RKO (cell line): ENCODE data around the gene HSP90AB1.

ENCODE experiments used
- DNase-seq: peaks from one replicate; pipeline ENCODE4 v3.0.0-alpha.2; 2016; ENCODE audit warnings: low spot score

Gene HSP90AB1

DNA sequence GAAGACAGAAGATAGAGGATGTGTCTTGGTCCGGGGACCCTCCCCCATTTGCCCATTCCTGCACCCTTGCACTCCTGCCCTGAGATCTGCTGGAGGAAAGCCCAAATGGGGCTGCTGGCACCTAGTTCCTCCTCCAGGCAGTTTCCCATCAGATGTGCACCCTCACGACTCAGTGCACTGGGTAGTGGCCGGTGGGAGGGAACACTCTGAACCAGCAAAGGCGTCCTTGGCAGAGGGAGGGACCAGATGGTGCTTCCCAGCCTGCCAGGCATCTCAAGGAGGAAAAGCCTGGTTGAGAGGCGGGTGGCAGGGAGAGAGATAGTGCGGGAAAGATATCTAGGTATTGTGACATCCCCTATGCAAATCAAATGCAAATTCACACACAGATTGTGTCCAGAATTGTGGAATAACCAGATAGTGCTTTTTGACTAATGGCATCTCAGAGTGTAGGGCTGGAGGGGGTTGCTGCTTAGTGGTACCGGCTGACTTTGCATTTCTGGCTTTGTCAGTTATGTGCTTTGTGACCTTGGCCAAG, 42.9 kb downstream of the HSP90AB1 start:
- no peak for DNase-seq

DNA sequence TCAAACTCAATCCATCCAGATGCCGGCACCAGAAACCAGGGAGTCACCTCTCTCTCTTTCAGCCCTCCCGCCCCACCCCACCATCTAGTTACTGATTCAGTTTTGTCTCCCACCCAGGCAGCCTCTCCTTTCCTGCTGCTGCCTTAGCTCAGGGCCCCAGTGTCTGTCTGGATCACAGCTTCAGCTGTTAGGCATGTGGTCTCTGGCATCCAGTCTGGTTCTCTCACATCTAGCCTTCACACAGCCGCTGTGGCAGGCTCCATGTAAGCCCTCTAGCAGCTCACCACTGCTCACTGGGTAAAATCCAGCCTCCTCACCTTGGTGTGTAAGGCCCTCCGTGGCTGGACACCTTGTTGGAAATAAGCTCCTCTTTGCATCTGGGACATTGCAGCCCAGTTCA, 44.9 kb downstream of the HSP90AB1 start:
- DNase-seq = no peak

DNA sequence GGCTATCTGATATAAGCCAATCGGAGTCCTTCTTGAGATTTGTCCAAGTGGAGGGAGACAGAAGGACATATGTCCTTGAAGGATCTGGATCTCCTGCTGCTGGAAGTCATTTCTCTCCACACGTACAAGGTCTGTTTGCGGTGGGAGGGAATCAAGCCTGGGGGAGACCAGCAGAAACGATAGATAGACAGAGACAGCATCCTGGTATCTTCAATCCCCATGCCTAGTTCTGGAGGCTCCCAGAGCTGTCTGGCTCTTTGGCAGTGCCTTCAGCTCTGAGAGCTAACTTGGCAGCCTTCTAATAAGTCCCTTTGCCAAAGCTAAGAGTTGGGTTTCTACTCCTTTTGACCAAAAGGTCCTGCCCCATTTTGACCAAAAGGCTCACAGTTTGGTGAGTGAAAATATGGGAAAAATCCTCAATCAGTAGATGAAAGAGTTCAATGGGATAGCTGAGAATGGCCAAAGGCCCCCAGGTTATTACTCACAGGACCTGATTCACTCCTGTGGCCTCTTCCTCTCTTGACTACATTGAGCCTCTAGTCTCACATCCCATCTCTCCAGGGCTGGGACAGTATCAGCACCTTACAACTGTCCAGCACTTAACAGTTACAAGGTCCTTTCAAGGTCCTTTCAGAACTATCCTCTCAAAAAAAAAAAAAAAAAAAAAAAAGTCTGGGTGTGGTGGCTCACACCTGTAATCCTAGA, 45.9 kb downstream of the HSP90AB1 start:
- DNase-seq = no peak

DNA sequence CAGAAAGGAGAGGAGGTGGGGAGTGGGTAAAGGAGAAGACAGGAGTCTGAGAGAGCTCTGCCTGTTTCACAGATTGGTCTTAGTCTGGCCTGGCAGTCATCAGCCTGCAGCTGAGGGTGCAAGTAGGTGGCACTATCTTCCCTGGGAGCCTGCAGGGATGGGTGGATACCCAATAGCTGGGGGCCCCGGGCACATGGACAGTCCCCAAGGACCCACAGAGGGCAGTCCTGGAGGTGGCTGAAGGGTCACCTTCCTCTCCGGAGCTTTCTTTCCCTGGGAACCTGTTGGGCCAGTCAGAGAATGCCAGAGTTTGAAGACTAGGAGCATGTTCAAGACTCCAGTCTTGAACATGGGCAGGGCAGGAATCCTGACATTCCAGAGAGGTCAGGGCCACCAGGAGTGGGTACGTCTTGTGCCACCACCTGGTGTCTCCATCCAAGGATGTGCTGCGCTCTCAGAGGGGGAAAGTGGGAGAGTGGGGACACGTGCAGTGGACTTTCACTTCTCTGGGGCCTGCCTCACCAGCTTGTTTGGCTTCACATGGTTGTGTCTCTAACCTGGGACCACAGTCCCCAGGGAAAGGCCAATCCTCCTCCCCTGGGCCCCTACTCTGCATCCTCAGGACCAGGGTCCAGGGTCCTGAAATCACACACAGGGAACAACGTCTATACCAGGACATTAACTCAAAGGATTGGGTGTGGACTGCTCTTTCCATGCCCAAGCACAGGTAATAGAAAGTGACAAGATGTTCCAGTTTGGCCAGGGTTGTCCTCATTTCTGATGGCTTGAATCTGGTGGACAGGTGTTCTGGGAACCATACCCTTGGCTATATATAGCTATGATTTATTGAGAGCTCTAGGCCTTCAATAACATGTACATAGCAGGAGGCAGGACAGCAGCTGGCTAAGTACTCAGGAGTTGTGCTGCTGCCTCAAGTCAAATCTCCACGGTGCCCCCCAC, 48.2 kb downstream of the HSP90AB1 start:
- no peak for DNase-seq

DNA sequence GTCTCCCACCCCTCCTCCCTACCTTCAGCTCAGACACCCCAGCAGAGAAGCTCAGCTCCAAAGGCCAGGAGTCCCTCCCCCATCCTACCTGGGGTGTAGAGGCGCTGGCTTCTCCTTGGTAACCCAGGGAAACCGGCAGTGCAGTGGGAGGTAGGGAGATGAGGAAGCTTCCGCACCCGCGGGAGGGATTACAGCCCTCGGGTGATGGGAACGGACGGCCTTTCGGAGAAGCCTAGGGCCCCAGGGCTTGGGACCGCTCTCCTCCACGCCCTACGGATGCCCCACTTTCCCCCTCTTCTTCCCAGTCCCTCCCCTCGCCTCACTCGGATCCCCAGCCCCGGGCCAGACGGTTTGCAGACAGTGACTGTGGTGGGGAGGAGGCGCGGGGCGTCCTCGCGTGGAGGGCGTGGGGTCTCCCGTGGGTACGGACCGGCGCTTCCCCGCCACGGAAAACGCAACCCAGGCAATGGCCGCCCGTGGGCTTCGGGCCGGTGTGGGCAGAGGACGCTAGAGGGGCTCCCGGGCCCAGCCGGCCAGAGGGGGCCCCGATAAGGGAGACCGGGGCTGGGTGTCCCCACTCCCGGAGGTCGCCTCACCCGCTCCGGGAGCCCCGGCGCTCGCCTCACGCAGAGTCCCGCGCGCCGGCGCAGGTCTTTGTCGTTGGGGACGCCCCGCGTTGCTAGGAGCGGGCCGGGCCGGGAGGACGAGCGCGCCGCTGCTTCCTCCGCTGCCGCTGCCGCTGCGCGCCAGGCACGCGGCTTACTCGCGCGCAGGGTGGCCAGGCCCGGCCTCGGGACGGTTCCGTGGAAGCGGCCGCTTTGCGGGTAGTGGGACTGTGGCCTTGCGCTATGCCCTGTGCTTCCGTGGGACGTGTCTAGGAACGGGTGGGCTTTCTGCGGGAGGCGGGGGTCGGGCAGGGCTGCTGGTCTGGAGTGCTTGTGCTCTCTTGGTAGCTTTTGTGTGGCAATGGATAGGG, 50.5 kb downstream of the HSP90AB1 start:
- no peak for DNase-seq

DNA sequence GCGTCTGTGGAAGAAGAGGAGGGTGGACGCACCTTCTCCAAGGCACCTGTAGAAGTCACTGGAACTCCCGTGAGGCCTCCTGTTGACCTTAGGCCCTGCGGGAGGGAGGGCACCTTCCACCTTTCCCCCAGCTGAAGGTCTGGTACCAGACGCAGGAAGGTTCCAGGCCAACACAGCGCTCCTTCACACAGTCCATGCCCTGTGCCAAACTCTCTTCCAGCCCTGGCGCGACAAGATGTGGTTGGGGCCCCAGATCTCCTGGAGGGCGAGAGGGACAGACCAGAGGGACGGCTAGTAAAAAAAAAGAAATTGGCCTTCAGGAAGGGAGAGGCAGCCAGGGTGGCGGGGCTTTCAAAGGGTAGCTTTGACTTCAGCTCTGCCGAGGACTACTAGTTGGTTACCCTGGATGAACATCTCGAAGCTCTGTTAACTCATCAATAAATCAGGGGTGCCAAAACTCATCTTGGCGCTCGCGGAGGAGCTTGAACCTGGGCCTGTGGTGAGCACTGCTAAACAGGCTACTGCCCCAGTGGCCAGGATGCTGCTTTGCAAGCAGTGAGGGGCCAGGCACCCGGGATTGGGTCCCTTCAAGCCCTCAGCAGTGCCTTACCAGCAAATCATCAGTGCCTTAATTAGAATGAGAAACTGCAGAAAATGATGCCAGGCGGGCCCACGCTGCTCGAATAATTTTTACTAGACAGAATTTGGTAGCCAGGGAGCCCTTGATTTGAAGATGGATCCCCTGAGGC, 51.3 kb downstream of the HSP90AB1 start:
- DNase-seq = no peak

DNA sequence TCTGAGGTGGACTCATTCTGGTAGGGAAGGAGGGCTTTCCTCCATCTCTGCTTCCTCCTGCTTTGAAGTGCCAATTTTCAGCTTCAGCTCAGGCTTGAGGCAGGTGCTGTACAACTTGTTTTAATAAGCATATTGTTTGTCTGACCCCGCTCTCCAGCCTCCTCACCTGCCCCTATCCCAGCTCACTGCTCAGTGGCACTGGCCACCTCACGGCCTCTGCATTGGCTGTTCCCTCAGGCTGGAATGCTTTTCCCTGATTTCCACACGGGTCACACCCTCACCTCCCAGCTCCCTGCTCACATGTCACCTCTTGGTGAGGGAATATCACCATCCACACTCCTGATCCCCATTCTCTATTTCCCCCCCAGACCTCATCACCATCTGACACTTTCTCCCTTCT, 52.0 kb downstream of the HSP90AB1 start:
- no peak for DNase-seq

DNA sequence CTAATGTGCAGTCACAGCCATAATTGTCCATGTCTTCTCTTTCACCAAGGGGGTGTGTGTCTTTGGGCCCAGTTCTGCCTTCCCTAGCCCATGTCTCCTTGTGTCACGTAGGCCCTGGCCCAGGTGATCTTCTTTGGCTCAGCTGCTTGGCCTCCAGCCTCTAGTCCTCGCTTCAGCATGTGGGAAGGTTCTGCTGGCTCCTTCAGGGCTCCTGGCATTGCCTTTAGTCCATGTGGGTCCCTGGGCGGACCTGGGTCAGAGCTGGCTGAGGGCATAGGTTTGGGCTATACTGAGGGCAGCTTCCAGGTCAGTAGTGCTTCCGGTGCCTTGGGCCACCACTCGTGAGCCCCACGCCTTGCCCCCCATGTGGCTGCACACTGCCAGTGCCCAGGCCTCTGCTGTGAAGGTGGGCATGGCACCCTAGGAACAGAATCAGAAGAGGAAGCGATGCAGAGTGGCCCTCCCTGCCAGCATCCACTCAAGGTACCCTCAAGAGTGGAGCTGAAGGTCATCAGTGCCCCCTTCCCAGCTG, 53.5 kb downstream of the HSP90AB1 start:
- no peak for DNase-seq

DNA sequence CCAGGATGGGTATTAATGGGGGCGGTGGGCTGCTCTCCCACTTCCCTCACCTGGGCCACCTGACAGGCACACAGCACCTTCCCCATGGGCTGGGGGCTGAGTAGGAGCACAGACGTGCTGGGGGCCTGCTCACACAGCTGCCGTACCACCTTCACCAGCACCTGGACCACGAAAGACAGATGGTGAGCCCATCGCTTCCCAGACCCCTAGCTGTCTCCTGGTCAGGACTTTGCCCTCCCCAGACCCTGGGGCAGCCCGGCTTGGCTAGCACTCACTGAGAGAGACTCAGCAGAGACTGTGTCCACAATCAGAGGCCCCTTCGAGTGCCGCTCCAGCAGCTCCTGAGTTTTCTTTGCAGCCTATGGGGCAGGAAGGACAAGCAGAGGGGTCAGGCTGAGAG, 54.2 kb downstream of the HSP90AB1 start:
- DNase-seq = no peak

DNA sequence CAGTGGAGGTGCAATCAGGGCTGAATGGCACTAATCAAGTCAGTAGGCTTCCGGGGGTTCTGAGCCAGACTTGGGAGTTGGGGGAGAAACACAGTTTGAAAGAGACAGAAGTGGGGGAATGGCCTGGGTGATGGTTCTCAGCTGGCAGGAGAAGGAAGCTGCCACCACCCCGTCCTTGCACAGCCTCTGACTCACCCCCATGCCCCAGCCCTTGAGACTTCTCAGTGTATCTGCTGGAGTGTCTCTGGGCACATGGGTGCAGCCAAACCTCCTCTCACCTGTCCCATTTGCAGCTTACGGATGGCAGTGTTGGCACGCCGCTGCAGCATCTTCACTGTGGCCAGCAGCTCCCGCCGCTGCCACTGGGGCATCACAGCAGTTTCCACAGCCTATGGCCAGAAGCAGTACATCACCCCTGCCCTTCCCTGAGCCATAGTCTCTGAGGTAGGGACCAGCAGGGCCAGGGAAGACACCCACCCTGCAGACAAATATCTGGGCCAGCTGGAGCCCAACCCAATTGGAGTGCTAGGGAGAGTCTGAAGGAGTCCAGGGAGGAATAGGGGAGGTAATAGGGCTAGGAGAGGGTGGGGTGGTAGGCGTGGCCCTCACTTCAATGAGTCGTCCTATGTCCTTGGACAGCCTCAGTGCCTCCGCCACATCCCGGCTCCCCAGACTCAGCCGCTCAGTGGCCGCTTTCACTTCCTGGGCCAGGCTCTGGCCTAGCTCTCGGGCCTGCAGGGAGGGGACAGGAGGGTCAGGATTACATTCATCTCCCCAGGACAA, 55.1 kb downstream of the HSP90AB1 start:
- DNase-seq = no peak

DNA sequence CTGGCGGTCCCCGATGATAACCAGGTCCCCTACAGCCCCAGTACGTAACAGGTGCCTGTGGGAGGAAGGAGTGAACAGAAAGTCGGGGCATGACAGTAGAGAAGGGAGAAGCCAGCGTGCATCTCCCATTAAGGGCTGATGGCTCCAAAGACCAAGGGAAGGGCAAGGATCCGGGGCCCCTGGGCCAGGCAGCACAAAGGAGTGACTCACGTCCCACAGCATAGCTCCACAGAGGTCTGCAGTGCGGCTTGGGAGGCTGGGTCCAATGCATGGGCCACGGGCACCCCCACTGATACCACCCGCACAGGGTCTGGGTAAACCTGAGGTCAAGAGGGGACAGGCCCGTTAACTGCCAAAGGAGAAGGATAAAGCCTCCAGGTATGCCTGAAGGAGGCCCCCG, 56.0 kb downstream of the HSP90AB1 start:
- DNase-seq = no peak
